ENCODE results near the gene LYG2.
"Not testable (repeated sequence)": the region's sequence is repeated elsewhere in the genome, so short reads cannot be mapped to it uniquely, and the experiment has no call there.

GRCh38 chr2:99192364-99192763, 63.1 kb downstream of the LYG2 start:
- TF ChIP-seq CTCF (IDR thresholded peaks at IDR 0.05; ENCODE audit: extremely low read depth in 1 of 2, insufficient read depth in 1 of 2, low read depth in 1 of 2, low read length in 2 of 2); MAX (IDR thresholded peaks at IDR 0.05; ENCODE audit: insufficient read depth, insufficient read length); EZH2 (IDR thresholded peaks at IDR 0.05; ENCODE audit: borderline replicate concordance, low read depth, low read length, severe bottlenecking): not testable (repeated sequence)

Measured in endothelial cell of umbilical vein (primary cell).